ENCODE results near the gene NOL7. TPM values are rescaled to one million over a fixed set of nuclear protein-coding genes. Genes with fewer than 3 reads are reported as not detected.

Gene NOL7
- total and polyA plus RNA-seq, 2 of the 8 experiments (the other 6 are each of a cell fraction or from before 2014, with no cell fraction given), result 16.4 to 70.4 TPM

DNA sequence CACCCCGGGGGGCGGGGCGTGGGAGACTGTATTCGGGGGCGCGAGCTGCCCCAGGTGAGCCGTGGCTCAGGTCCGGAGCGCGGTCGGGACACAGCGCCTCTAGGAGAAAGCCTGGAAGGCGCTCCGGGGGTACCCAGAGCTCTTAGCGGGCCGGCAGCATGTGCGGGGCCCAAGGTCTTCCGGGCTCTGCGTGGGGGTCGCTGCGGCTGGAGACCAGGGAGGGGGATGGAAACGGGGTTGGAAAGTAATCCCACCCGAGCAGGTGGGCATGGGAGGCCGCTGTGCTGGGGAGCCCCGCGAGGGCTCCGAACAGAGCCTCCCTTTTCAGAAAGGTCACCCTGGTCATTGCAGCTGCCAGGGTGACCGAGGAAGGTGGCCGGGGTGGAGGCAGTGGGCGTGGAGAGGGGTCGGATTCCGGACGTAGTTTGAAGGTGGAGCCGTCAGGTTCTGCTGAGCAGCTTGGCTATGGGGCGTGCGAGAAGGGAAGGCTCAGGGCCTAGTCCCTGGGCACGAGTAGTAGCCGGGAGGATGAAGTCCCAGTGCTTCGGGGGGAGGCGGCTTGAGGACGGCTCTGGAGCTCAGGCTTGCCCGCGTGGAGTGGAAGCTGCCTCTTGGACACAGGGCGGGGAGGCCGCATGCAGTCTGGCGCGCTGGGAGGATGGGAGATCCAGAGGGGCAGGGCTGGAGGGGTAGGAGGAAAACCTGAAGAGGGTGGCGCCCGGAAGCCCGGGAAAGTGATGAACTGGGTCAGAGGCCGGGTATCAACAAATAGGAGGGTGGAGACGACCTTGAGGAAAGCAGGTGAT lies 40.4 kb upstream of the NOL7 start, which contains the start of gene SIRT5 (continued):
- TF ChIP-seq PHF8 (conservative IDR thresholded peaks at IDR 0.05; ENCODE audit: low read depth, low read length) (peak; percentile 85), KDM5A (IDR thresholded peaks at IDR 0.05; ENCODE audit: low read length) (no peak)
